Subcutaneous adipose tissue (tissue), 4 donors: ENCODE data around the gene DBF4B. TPM values are rescaled to one million over a fixed set of nuclear protein-coding genes. Genes with fewer than 3 reads are reported as not detected.

Source experiments
- CTCF ChIP-seq: fragments of 450-650 bp; IDR thresholded peaks from one replicate; pipeline ENCODE4 v1.5.1; 2016; ENCODE audit warnings: low read depth, mild to moderate bottlenecking, control low read depth, antibody characterized with exemption, moderate library complexity
- total RNA-seq, 4 donors: library from RNA; depleted of rRNA; stranded (reverse); fragments of >200 nt; gene quantifications; one replicate each; pipeline ENCODE4 v1.1.0, GENCODE V29; 2016

Gene DBF4B
- total RNA-seq, 4 donors from 2014 or later = 2.4 to 5.9 (median 4.5) TPM

GRCh38 chr17:44774271-44775135 lies 66.0 kb downstream of the DBF4B start:
- no peak for TF ChIP-seq CTCF

GRCh38 chr17:44775136-44775837 lies 66.8 kb downstream of the DBF4B start:
- TF ChIP-seq CTCF = no peak

- no peak for TF ChIP-seq CTCF
Observed at GRCh38 chr17:44775838-44776621, 67.6 kb downstream of the DBF4B start.

GRCh38 chr17:44776628-44777393 lies 68.3 kb downstream of the DBF4B start:
- TF ChIP-seq CTCF = no peak

GRCh38 chr17:44777394-44778348 lies 69.2 kb downstream of the DBF4B start:
- TF ChIP-seq CTCF = no peak

- no peak for TF ChIP-seq CTCF
Observed at GRCh38 chr17:44778656-44779210, 70.3 kb downstream of the DBF4B start.
